Transverse colon (tissue), 4 donors: ENCODE results near the gene RNASEL.

Experiments
- EP300 ChIP-seq: sonication (generic); formaldehyde crosslinking; IDR thresholded peaks from one replicate; pipeline ENCODE4 v1.6.1; 2017; ENCODE audit warnings: antibody characterized with exemption, low read depth
- POLR2A ChIP-seq: fragments of 450-650 bp; IDR thresholded peaks from one replicate; pipeline ENCODE4 v1.6.1; 2016; ENCODE audit warnings: antibody characterized with exemption, mild to moderate bottlenecking, moderate library complexity
- POLR2AphosphoS5 ChIP-seq, 3 donors: sonication (generic); formaldehyde crosslinking; IDR thresholded peaks; one replicate each; pipeline ENCODE4 v1.6.1; 2016; ENCODE audit warnings: antibody characterized with exemption in 3 of 3
- TF ChIP-seq, protein P1 (sequence below), 5 experiments: fragments of 200-600 bp in 3 of 5; fragments of 450-650 bp in 2 of 5; sonication (generic) in 3 of 5; IDR thresholded peaks; 1 replicate in 2 of 5; 2 replicates in 3 of 5; pipeline ENCODE4 v1.5.1; 2016 to 2017; ENCODE audit warnings: antibody characterized with exemption in 5 of 5, inconsistent platforms in 3 of 5, mild to moderate bottlenecking in 2 of 5, moderate library complexity in 1 of 5

DNA sequence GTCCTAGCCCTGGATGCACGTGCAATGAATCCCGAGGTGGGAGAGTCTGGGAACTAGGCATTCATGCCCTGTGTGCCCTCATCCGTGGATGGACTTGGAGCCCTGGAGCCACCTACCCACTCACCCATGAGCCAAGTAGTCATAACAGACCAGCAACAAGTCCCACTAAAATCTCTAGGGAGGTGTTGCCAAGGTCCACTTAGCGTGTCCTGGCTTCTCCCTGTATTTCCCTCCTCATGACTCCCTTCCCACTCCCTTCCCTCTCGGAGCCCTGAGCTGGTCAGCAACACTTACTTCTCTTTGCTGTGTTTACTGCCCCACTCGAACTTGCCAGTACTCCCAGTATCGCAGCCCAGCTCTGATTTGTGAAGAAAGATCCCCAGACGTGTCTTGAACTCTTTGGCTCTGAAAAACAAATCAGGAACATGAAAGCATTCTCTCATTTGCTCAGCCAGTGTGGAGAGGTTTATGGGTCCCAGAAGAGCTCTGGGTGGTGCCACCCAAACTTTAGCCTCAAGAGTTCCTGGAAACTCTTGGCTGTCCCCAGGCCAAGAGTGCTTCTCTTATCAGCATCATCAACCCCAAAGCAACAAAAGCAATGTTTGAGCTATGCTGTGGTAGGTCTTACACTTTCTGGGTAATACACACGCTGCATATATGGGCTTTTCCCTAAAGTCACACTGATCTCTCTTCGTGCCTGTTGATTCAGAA lies 14.0 kb upstream of the RNASEL start:
- TF ChIP-seq POLR2A, result no peak
- TF ChIP-seq, protein P1, sequence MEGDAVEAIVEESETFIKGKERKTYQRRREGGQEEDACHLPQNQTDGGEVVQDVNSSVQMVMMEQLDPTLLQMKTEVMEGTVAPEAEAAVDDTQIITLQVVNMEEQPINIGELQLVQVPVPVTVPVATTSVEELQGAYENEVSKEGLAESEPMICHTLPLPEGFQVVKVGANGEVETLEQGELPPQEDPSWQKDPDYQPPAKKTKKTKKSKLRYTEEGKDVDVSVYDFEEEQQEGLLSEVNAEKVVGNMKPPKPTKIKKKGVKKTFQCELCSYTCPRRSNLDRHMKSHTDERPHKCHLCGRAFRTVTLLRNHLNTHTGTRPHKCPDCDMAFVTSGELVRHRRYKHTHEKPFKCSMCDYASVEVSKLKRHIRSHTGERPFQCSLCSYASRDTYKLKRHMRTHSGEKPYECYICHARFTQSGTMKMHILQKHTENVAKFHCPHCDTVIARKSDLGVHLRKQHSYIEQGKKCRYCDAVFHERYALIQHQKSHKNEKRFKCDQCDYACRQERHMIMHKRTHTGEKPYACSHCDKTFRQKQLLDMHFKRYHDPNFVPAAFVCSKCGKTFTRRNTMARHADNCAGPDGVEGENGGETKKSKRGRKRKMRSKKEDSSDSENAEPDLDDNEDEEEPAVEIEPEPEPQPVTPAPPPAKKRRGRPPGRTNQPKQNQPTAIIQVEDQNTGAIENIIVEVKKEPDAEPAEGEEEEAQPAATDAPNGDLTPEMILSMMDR (IDR thresholded peaks at IDR 0.05), result no peak
- no peak for TF ChIP-seq EP300
- no peak for TF ChIP-seq POLR2AphosphoS5 (IDR thresholded peaks at IDR 0.05)
